IPS-NIHi7 (cell line): ENCODE data around the gene INO80.

Source experiments
- DNase-seq: peaks from one replicate; pipeline ENCODE4 v3.0.0; 2012; ENCODE audit warnings: mixed read lengths; ENCODE audit errors: extremely low spot score

INO80 gene

GRCh38 chr15:40948706-40949473, 167.2 kb downstream of the INO80 start:
- no peak for DNase-seq

GRCh38 chr15:40944510-40945296, 171.4 kb downstream of the INO80 start:
- DNase-seq, result no peak

DNA sequence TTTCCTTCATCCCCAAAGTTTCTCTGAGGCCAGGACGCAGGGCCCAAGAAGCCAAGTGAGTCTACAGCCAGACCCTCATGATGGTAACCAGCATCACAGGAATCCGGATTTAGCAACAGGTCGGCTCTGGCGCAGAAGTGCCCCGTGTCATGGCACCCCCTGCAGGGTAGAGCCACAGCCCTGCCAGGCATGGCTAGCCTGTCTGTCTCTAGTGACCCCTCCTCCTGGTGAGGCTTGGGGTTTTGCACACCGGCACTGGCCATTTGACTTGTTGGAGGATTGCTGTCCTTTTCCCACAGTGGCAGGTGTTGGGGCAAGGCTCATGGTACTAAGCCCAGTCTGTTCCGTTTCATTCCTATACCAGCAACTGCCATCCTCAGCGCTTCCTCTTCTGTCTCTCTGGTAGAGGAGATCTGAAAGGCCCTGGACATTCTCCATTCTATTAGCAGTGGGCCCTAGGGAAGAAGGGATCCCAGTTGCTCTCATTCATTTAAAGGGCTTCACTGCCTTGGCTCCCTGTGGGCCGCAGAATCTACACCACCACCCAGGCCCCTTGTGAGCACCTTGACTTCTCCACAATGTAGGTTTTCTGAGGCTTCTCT, 172.2 kb downstream of the INO80 start:
- DNase-seq, result no peak

DNA sequence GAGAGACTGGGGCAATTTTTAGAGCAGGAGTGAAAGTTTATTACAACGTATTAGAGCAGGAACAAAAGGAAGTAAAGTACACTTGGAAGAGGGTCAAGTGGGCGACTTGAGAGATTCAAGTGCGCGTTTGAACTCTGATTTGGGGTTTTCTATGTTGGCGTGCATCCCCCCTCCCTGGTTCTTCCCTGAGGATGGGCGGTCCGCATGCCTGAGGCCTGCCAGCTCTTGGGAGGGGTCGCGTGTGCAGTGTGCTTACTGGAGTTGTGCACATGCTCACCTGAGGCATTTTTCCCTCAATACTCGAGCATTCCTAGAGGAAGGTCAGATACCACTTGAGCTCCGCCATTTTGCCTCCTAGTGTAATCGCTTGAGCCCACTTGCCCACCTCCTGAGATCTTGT, 173.2 kb downstream of the INO80 start:
- DNase-seq, result no peak

DNA sequence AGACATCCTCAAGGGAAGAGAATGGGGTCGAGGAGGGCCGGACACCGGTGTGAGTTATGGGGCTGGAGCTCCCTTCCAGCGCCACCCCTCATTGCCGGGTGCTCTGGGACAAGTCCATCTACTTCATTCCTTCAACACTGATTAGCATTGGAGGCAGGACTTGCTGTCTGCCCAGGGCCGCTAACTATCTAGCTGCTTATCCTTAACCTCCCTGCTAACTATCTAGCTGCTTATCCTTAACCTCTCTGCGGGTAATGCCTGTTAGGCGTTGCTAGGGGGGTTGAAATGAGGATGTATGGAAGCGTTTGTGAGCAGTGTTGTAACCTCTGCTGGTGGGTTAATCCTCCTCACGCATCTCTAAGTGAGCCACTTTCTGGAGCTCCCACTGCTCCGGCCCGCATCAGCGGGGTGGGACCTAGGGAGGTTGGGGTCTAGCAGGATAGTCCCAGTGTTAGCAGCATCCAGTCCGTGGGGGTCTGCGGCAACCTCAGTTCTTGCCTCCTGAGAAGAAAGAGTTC, 173.7 kb downstream of the INO80 start:
- DNase-seq, result no peak

GRCh38 chr15:40941528-40942336, 174.3 kb downstream of the INO80 start:
- peak; percentile 89 for DNase-seq

DNA sequence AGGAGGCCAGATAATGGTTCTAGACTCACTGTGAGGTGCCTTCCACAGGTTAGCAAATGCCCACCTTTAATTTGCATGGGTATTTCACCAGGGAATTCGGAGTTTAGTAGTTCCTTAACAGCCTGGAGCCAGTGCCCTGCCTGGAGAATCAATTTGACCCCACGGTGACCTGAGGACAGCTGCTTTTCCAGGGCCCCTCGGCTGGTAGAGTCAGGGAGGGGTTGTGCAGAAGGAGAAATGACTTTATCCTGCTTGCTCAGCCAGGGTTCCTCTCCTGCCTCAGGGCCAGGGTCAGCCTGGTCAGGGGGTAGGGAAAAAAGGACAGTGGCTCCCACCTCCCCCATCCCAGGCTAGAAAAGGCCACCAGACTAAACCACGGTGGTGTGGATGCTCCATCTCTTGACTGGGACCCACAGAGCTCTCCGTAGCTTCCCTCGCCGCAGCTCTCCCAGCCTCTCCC, 175.0 kb downstream of the INO80 start:
- DNase-seq, result no peak

- no peak for DNase-seq
Measured at GRCh38 chr15:40940296-40940801, 175.7 kb downstream of the INO80 start.

DNA sequence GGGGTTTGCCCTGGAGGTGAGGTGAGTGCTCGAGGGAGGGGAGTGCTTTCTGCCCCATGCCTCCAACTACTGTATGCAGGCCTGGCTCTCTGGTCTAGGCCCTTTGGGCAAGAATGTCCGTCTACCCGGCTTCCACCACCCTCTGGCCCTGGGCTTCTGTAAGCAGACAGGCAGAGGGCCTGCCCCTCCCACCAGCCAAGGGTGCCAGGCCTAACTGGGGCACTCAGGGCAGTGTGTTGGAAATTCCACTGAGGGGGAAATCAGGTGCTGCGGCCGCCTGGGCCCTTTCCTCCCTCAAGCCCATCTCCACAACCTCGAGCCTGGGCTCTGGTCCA, 177.6 kb downstream of the INO80 start:
- DNase-seq, result no peak

GRCh38 chr15:40937762-40938535, 178.1 kb downstream of the INO80 start:
- DNase-seq, result no peak

- no peak for DNase-seq
Measured at GRCh38 chr15:40936709-40937666, 179.1 kb downstream of the INO80 start.

GRCh38 chr15:40936234-40936708, 179.8 kb downstream of the INO80 start:
- DNase-seq, result no peak

DNA sequence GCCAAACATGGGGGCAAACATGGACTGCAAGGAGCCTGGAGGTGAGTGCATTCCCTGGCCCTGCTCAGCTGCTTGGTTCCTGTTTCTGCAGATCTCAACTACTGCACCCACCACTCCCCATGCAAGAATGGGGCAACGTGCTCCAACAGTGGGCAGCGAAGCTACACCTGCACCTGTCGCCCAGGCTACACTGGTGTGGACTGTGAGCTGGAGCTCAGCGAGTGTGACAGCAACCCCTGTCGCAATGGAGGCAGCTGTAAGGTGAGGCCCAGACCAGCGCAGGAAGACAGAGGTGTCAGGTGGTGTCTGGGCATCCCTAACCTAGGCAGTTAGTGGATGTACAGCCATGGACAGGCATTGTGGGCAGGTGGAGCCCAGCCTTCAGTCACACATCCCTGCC, 181.6 kb downstream of the INO80 start:
- DNase-seq, result no peak

DNA sequence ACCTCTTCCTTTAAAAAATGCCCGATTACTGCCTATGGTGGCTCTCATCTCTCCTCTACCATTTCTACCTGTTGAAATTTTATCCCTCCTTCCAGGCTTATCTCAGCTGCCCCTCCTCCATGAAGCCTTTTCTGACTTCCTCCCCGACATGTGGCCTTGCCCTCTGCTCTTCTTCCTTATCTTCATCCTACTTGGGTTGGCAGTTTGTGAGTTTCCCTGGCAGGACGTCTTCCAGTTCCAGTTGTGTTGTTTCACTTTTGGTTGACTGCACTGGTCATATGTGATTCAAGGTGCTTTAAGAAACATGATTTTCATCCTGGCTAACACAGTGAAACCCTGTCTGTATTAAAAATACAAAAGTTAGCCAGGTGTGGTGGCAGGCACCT, 182.6 kb downstream of the INO80 start:
- no peak for DNase-seq

- DNase-seq, result no peak
Measured at GRCh38 chr15:40932649-40933516, 183.2 kb downstream of the INO80 start.

DNA sequence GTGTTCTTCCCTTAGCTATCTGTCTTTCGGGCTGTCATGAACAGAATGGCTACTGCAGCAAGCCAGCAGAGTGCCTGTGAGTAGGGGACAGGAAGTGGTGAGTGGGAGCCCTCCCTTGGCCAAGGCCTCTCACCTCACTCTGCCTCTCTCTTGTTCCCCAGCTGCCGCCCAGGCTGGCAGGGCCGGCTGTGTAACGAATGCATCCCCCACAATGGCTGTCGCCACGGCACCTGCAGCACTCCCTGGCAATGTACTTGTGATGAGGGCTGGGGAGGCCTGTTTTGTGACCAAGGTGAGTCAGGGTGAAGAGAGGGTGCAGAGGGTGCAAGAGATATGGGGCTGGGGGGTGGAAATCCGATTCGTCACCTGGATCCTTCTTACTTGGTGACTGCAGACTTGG, 183.9 kb downstream of the INO80 start:
- DNase-seq, result no peak

GRCh38 chr15:40931300-40932142, 184.6 kb downstream of the INO80 start:
- no peak for DNase-seq
